HG03558 (cell line): ENCODE measurements around the gene JAM3.

Source experiments
- ATAC-seq: cut with Tn5 transposase; IDR thresholded peaks from one replicate; pipeline ENCODE4 v1.9.1; 2021; ENCODE audit warnings: moderate number of reproducible peaks; ENCODE audit not compliant: unreplicated experiment; ENCODE audit errors: extremely low read depth

Gene JAM3

DNA sequence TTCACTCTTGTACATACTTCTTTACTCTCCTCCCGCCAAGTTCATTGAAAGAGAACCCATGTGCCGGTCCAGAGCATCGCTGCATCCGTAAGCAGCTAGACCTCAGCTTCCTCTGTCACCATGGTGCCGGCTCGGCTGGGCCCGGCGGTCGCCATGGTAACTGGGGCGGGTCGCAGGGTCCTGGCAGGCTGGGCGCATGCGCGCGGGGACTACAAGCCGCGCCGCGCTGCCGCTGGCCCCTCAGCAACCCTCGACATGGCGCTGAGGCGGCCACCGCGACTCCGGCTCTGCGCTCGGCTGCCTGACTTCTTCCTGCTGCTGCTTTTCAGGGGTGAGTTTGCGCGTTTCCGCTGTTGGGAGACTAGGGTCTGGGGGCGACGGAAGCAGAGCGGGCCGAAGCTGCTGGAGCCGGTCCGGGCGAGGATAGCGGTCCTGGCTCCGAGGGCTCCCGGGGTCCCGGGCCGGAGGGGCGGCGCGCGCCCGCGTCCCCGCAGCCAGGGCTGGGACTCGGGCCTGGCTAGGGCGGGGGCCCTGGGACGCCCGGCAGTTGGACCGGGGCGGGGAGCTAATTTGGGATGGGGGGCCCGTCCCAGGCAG is at the start of gene JAM3:
Gene JAM3 (plus strand): TSS at position 244 of the 597 bp plus-strand sequence. CDS start 12 bp downstream, at position 256.
- peak; percentile 64 for ATAC-seq

- no peak for ATAC-seq
Observed at GRCh38 chr11:134019500-134019899, 49.4 kb upstream of the JAM3 start.

- no peak for ATAC-seq
Observed at GRCh38 chr11:134020598-134020997, 48.3 kb upstream of the JAM3 start.

- ATAC-seq, result no peak
Observed at GRCh38 chr11:134021326-134021725, 47.5 kb upstream of the JAM3 start.

- no peak for ATAC-seq
Observed at GRCh38 chr11:134022748-134023147, 46.1 kb upstream of the JAM3 start.

- no peak for ATAC-seq
Observed at GRCh38 chr11:134024420-134025081, 44.3 kb upstream of the JAM3 start.

- no peak for ATAC-seq
Observed at GRCh38 chr11:134025082-134025429, 43.8 kb upstream of the JAM3 start.

GRCh38 chr11:134026655-134027343 is 42.1 kb upstream of the JAM3 start:
- ATAC-seq, result no peak

- ATAC-seq, result no peak
Observed at GRCh38 chr11:134027671-134028070, 41.2 kb upstream of the JAM3 start.

DNA sequence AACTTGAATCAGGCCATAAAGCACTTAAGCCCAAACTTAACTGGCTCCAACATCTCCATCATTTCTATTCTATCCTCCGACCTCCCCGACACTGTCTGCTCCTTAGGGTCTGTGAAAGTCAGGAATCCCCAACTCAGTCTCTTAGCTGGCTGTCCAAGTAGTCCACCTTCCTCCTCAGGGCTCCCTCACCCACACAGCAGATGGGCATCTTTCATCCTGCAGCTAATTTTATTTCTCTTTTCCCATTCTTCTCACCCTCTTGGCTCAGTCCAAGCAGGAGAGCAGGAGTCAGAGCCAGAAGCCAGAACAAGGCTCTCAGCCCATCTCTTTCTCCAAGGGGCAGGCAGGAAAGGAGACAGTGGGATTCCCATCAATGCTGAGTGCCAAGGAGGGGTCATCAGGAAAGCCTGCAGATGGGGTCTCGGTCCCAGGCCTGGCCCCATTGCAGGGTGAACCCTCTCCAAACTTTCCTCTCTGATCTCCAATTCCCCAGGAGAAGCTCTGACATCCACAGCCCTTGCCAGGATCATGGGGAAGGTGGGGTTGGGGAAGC is 40.4 kb upstream of the JAM3 start:
- no peak for ATAC-seq

GRCh38 chr11:134030853-134031252 is 38.0 kb upstream of the JAM3 start:
- ATAC-seq, result no peak

GRCh38 chr11:134032043-134032442 is 36.8 kb upstream of the JAM3 start:
- no peak for ATAC-seq

GRCh38 chr11:134032501-134033091 is 36.3 kb upstream of the JAM3 start:
- no peak for ATAC-seq

DNA sequence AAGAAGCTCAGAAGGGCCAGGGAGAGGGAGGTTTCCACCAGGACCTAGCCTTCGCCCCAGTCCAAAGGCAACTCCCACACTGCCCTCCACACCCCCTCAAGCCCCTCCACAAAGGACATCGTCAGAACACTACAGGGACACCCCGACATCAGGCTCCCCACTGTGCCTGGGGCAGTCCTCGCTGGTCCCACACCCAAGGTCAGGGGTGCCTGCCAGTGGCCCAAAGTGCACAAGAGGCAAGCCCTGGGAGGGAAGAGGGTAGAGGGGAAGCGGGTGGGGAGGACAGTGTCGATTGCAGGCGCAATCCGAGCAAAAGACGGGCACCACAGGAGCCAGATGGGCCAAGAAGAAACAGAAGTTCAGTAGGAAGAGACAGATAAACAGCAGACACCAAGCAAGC is 35.6 kb upstream of the JAM3 start:
- ATAC-seq, result no peak

GRCh38 chr11:134033696-134034491 is 35.0 kb upstream of the JAM3 start:
- ATAC-seq, result peak; percentile 71

GRCh38 chr11:134034496-134035381 is 34.1 kb upstream of the JAM3 start:
- ATAC-seq, result no peak

- ATAC-seq, result no peak
Observed at GRCh38 chr11:134036492-134037045, 32.3 kb upstream of the JAM3 start.

DNA sequence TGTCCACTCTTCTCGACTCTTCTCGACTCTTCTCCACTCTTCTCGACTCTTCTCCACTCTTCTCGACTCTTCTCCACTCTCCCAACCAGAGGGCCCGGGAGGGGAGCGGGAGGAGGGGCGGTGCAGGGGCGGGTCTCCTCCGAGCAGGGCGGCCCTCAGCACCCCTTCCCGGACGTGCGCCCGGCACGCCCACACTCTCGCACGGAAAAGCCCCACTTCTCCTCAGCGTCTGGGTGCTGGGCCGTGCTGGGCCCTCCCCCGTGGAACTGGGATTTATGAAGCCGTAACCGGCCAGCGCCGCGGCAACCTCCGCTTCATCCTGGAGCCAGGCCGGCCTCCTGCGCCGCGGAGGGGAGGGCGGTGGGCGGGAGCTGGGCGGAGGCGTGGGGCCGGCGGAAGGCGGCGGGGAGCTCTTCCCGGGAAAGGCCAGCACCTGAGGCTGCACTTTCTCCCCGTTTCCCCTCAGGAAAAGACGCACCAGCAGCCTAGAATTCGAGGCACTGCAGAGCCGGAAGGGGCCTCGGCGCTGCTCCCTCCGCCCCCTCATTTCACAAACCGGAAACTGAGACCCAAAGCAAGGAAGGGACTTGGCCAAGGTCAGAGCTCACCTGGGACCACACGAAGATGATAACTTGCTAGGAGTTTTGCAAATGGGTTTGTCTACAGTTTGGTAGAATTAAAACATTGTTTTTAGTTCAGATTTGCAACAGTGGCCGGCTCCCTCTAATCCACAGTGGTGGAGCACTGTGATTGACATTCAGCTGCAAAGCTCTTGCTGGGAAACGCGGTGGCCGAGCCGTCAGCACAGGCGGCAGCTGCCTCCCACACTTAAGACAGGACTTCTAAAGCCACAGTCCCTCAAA is 31.6 kb upstream of the JAM3 start:
- peak; percentile 49 for ATAC-seq
